B cell (primary cell): Measurements from ENCODE around the gene RNF181.

Experiments used
- EZH2 ChIP-seq: IDR thresholded peaks from 2 replicates; pipeline ENCODE4 v1.6.1; 2012; ENCODE audit warnings: borderline replicate concordance, low read depth, mild to moderate bottlenecking, moderate library complexity, low read length; ENCODE audit not compliant: insufficient read depth, poor library complexity, severe bottlenecking
- TF ChIP-seq, protein P1 (sequence below): fragments of 200-600 bp; IDR thresholded peaks from one replicate; pipeline ENCODE4 v1.8.0; 2022; ENCODE audit warnings: antibody characterized with exemption, mild to moderate bottlenecking

DNA sequence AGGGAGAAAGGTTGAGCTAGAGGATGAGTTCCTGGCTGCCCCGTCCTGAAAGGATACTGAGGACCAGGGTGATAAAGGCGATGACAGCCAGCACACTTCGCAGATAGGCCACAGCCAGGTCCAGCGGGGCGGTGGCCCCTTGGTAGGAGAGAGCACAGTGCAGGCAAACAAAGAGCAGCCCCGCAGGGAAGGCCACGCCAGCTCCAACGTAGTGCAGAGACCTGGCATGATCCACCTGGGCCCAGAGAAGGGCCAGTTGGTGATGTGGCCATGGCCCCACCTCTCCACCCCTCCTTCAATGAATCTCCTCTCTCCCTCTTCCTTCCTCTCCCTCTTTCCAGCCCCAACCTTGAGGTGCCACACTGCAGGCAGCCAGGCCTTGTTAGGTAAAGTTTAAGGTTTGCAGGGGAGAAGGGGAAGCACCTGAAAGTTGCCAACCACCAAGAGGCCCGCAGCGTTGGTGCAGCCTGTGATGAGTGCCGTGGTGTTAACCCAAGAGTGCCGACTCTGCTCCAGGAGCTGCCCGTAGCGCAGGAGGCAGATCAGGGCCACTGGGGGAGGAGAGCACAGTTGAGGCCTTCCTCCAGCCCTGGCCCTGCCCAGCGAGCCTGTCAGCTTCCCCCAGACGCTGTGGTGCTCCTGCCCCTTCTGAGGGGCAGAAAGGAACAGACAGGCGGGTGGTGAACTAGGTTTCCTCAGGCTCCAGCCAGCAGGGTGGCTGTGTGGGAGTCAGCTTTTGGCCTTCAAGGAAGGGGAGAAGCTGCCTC is 4.1 kb downstream of the RNF181 start:
- TF ChIP-seq, protein P1, sequence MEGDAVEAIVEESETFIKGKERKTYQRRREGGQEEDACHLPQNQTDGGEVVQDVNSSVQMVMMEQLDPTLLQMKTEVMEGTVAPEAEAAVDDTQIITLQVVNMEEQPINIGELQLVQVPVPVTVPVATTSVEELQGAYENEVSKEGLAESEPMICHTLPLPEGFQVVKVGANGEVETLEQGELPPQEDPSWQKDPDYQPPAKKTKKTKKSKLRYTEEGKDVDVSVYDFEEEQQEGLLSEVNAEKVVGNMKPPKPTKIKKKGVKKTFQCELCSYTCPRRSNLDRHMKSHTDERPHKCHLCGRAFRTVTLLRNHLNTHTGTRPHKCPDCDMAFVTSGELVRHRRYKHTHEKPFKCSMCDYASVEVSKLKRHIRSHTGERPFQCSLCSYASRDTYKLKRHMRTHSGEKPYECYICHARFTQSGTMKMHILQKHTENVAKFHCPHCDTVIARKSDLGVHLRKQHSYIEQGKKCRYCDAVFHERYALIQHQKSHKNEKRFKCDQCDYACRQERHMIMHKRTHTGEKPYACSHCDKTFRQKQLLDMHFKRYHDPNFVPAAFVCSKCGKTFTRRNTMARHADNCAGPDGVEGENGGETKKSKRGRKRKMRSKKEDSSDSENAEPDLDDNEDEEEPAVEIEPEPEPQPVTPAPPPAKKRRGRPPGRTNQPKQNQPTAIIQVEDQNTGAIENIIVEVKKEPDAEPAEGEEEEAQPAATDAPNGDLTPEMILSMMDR: no peak
- no peak for TF ChIP-seq EZH2
